Glomerular endothelial cell (primary cell): Measurements from ENCODE around the gene BDKRB2. TPM values are rescaled to one million over a fixed set of nuclear protein-coding genes. Genes with fewer than 3 reads are reported as not detected.

ENCODE experiments used
- DNase-seq: peaks from one replicate; pipeline ENCODE4 v3.0.0-alpha.2; 2011; ENCODE audit warnings: low read depth, low spot score; ENCODE audit errors: extremely low read depth
- total RNA-seq: library from RNA; depleted of rRNA; stranded (reverse); fragments of >200 nt; gene quantifications from 2 replicates; pipeline ENCODE4 v1.2.3, GENCODE V29; 2015

The BDKRB2 gene
- total RNA-seq, 1 donor from 2014 or later = 4.1 TPM

- DNase-seq = no peak
These were observed 7.3 kb upstream of the BDKRB2 start for GRCh38 chr14:96197163-96197852.

- DNase-seq = no peak
These were observed 6.7 kb upstream of the BDKRB2 start for GRCh38 chr14:96197969-96198368.

- DNase-seq = no peak
These were observed 6.1 kb upstream of the BDKRB2 start for GRCh38 chr14:96198430-96199130.

- no peak for DNase-seq
These were observed 3.5 kb upstream of the BDKRB2 start for GRCh38 chr14:96201157-96201556.

GRCh38 chr14:96201965-96202364 lies 2.7 kb upstream of the BDKRB2 start:
- no peak for DNase-seq

- no peak for DNase-seq
These were observed 2.1 kb upstream of the BDKRB2 start for GRCh38 chr14:96202441-96203094.

- no peak for DNase-seq
These were observed 1.5 kb upstream of the BDKRB2 start for GRCh38 chr14:96203116-96203515.

GRCh38 chr14:96203635-96204034 lies 1.0 kb upstream of the BDKRB2 start:
- DNase-seq = no peak

GRCh38 chr14:96205059-96205977 lies 679 bp downstream of the BDKRB2 start:
- DNase-seq = no peak

GRCh38 chr14:96205978-96206360 lies 1.3 kb downstream of the BDKRB2 start:
- DNase-seq = no peak

- DNase-seq = no peak
These were observed 1.8 kb downstream of the BDKRB2 start for GRCh38 chr14:96206461-96206860.

- no peak for DNase-seq
These were observed 3.0 kb downstream of the BDKRB2 start for GRCh38 chr14:96207686-96208085.

GRCh38 chr14:96208739-96209138 lies 4.1 kb downstream of the BDKRB2 start:
- DNase-seq = no peak

- DNase-seq = no peak
These were observed 7.5 kb downstream of the BDKRB2 start for GRCh38 chr14:96212140-96212539.

GRCh38 chr14:96212896-96213295 lies 8.3 kb downstream of the BDKRB2 start:
- DNase-seq = no peak

- no peak for DNase-seq
These were observed 9.3 kb downstream of the BDKRB2 start for GRCh38 chr14:96213871-96214465.

- DNase-seq = no peak
These were observed 10.2 kb downstream of the BDKRB2 start for GRCh38 chr14:96214793-96215192.

- no peak for DNase-seq
These were observed 11.0 kb downstream of the BDKRB2 start for GRCh38 chr14:96215452-96216244.

GRCh38 chr14:96216627-96217026 lies 12.0 kb downstream of the BDKRB2 start:
- no peak for DNase-seq
